Measurements from ENCODE around the gene ARHGEF6.

ARHGEF6 gene

GRCh38 chrX:136766785-136767103, 14.0 kb downstream of the ARHGEF6 start:
- ChIA-PET POLR2A (interaction anchor here (1.9 kb wide), 1 partner anchor 114 kb away, joined by 7 read pairs; the partner anchor contains the start of gene RBMX), CTCF (interaction anchor here (1.5 kb wide), 1 partner anchor 13 kb away, joined by 3 read pairs; no protein-coding TSS in a partner anchor)
- TF ChIP-seq, protein P1, sequence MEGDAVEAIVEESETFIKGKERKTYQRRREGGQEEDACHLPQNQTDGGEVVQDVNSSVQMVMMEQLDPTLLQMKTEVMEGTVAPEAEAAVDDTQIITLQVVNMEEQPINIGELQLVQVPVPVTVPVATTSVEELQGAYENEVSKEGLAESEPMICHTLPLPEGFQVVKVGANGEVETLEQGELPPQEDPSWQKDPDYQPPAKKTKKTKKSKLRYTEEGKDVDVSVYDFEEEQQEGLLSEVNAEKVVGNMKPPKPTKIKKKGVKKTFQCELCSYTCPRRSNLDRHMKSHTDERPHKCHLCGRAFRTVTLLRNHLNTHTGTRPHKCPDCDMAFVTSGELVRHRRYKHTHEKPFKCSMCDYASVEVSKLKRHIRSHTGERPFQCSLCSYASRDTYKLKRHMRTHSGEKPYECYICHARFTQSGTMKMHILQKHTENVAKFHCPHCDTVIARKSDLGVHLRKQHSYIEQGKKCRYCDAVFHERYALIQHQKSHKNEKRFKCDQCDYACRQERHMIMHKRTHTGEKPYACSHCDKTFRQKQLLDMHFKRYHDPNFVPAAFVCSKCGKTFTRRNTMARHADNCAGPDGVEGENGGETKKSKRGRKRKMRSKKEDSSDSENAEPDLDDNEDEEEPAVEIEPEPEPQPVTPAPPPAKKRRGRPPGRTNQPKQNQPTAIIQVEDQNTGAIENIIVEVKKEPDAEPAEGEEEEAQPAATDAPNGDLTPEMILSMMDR (IDR thresholded peaks at IDR 0.05; ENCODE audit: insufficient read depth, low read length, missing control alignments): no peak
- peak overlapping the region; percentile 55 for H3K4me3 ChIP-seq (ENCODE audit: low read depth, low read length)
- DNase-seq (ENCODE audit: low read depth, low spot score): no peak

DNA sequence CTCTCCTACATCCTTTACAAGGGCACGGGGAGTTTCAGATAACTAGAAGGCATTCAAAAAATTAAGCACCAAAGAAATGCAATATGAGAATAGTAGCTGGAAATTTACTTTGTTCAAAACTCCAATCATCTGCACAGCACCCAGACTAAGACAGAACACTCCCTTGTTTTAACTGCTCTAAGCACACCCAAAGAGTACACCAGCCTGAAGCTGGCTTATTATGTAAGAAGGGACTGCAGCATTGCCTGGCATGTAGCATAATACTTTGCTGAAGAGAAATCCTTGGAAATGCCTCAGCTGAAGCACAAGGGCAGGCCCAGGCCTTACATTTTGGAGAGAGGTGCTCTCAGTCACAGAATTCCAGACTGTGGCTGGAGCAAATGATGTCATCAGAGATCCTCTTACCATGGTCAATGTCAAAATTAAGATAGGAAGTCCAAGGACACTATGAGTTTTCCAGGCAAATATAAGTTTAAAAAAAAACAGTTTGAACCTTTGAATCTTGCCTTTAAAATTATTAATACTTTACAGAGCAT, 14.8 kb downstream of the ARHGEF6 start:
- POLR2A ChIA-PET: no interaction called here
- TF ChIP-seq, protein P1 (IDR thresholded peaks at IDR 0.05; ENCODE audit: insufficient read depth, low read length, missing control alignments): no peak
- H3K4me3 ChIP-seq (ENCODE audit: low read depth, low read length): no peak overlapping the region
- DNase-seq (ENCODE audit: low read depth, low spot score): no peak
- CTCF ChIA-PET: interaction anchor here (1.1 kb wide), 1 partner anchor 13 kb away, joined by 3 read pairs; no protein-coding TSS in a partner anchor

DNA sequence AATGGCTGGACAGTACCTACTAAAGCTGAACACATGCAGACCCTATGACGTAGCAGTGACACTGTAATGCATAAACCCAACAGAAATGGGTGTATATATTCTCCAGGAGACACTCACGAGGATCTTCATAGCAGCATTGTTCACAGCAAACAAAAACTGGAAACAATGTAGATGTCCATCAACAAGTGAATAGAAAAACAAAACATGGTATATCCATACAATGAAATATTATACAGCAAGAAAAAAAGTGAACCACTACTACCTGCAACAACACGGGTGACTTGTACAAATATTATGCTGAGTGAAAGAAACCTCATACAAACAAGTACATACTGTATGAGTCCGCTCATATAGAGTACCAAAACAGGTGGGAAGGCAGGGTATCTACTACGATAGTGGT, 16.5 kb downstream of the ARHGEF6 start:
- no peak overlapping the region for H3K4me3 ChIP-seq (ENCODE audit: low read depth, low read length)
- TF ChIP-seq, protein P1 (IDR thresholded peaks at IDR 0.05; ENCODE audit: insufficient read depth, low read length, missing control alignments): no peak
- no peak for DNase-seq (ENCODE audit: low read depth, low spot score)
- CTCF ChIA-PET: no interaction called here
- POLR2A ChIA-PET: no interaction called here

DNA sequence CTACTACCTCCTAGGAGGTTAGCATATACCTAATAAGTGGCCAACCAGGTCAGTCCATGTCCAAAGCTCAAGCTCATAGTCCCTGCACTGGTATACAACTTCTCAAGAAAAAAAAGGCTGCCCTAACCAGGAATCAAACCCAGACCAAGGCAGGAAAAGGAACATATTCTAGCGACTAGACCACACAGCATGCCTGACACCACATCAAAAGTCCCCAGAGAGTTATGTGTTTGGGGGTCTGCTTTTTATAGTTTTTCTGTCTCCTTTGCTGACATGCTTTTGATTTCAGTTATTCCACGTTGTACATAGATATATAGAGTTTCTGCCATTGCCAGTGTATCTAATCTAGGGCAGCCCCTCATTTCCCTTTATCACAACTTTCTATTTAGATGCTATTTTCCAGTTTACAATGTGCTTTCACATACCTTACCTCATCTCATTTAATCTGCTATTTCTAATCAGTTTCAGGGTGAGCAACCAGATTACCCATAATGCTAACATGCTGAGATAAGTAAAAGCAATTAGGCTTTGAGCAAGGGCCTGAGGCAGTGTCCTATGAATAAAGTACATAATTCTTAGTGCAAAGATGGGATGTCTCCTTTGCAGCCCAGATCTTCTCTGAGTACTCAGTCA, 17.8 kb downstream of the ARHGEF6 start:
- no peak for DNase-seq (ENCODE audit: low read depth, low spot score)
- TF ChIP-seq, protein P1 (IDR thresholded peaks at IDR 0.05; ENCODE audit: insufficient read depth, low read length, missing control alignments): no peak
- ChIA-PET POLR2A (no interaction called here), CTCF (no interaction called here)
- no peak overlapping the region for H3K4me3 ChIP-seq (ENCODE audit: low read depth, low read length)

DNA sequence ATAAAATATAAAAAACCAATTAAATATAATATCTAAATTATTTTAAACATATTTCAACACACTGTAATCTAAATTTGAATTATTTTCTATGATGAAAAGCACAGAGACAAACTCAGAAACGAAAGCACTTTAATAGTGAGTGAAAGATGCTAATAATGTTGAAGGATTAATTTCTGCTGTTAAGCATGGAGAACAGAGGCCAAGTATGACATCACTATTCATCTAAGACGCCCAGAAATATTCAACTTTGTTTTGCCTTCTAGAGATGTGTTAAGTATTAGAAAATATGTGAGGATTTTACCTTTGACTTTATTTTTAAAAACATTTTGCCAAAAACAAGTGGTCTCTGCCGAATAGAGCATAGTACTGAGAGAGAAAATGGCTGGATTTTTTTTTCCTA, 19.3 kb downstream of the ARHGEF6 start:
- TF ChIP-seq, protein P1 (IDR thresholded peaks at IDR 0.05; ENCODE audit: insufficient read depth, low read length, missing control alignments): no peak
- CTCF ChIA-PET: no interaction called here
- POLR2A ChIA-PET: no interaction called here
- DNase-seq (ENCODE audit: low read depth, low spot score): no peak
- no peak overlapping the region for H3K4me3 ChIP-seq (ENCODE audit: low read depth, low read length)

DNA sequence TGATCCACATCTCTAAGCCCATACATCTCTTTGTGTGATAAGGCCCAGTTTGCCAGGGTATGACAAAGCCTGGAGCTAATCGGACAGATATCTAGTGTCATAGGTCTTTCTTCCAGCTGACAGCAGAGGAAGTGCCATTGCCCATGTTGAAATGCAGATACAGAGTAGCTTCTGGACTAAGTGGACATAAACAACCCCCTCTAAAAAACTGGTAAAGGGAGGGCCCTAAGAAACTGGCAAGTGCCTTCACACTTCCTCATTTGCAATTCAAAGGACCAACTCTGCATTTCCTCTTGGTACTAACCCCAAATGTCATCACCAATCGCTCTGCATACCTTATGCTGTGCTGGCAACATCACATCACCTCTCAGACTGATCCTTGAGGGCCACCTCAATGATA, 20.8 kb downstream of the ARHGEF6 start:
- ChIA-PET POLR2A (no interaction called here), CTCF (no interaction called here)
- TF ChIP-seq, protein P1 (IDR thresholded peaks at IDR 0.05; ENCODE audit: insufficient read depth, low read length, missing control alignments): no peak
- no peak overlapping the region for H3K4me3 ChIP-seq (ENCODE audit: low read depth, low read length)
- no peak for DNase-seq (ENCODE audit: low read depth, low spot score)
